ELR (cell line): ENCODE measurements around the gene OMD.
A peak's percentile ranks its signal among the peaks of the same experiment; 100 is the strongest.
"Not testable (repeated sequence)": the region's sequence is repeated elsewhere in the genome, so short reads cannot be mapped to it uniquely, and the experiment has no call there.

Experiments
- DNase-seq: peaks from one replicate; pipeline ENCODE4 v3.0.0-alpha.2; 2015; ENCODE audit warnings: low read depth

OMD gene

DNA sequence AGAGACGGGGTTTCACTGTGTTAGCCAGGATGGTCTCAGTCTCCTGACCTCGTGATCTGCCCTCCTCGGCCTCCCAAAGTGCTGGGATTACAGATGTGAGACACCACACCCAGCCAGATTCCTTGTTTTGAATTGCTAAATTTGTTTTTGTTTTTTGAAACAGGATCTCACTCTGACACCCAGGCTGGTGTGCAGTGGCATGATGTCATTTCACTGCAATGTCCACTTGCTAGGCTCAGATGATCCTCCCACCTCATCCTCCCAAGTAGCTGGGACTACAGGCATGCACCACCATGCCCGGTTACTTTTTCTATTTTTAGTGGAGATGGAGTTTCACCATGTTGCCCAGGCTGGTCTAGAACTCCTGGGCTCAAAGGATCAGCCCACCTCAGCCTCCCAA lies 13.1 kb downstream of the OMD start:
- DNase-seq, result not testable (repeated sequence)

DNA sequence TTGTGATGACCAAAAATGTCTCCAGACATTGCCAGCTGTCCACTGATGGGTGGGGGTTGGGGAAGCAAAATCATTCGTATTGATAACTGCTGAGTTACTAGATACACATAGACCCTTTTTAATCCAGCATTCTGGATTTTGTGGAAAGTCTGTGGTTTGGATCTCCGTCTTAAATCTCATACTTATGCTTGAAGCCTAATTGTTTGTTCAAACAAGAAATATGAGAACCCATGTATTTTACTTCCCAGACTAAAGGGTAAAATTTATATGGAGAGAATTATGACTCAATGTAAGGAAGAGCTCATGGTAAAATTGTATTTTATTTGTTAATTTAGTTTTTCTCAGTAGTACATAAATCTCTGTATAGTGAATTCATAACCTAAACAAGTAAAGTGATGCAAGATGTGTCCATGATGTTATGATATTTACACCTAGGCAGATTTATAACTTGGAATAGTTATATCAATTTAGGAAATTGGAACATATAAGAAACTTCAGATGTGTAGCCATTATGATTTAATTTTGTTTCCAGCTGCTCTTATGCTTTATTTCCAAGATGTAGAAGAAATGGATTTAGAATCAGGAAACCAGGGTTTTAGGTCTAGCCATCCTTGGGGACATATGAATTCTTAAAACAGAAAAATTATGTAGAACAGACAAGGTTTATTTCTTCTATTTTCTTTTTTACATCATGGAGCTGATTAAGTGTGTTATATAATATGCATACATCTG lies 15.4 kb downstream of the OMD start:
- DNase-seq, result no peak

DNA sequence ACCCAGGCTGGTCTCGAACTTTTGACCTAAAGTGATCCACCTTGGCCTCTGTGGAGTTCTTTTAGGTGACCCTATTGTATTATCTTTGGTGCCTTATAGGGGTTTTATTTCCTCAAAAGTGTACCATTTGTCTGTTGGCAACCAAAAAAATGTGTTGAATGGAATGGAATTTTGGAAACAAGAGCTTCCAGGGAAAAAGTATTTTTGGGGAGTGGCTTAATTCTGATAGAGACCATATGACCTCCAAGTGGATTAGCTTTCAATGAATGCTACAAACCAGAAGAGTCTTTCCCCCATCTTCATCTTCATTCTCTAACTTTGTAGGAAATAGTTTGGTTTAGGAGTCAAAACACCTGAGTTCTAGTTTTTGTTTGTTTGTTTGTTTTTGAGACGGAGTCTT lies 16.5 kb downstream of the OMD start:
- DNase-seq, result no peak

DNA sequence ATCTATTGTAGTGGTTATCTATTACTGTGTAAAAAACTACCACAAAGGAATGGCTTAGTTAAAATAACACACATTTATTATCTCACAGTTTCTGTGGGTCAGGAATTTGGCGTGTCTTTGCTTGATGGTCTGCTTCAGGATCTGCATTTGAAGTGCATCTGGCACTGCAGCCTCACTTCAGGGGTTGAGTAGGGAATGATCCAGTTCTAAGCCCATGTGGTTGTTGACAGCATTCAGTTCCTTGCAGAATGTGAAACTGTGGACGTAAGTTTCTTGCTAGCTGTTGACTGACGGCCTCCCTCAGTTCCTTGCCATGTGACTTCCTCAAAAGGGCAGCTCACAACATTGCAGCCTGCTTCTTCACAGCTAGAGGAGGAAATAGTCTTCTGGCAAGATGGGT lies 17.8 kb downstream of the OMD start:
- DNase-seq, result no peak

DNA sequence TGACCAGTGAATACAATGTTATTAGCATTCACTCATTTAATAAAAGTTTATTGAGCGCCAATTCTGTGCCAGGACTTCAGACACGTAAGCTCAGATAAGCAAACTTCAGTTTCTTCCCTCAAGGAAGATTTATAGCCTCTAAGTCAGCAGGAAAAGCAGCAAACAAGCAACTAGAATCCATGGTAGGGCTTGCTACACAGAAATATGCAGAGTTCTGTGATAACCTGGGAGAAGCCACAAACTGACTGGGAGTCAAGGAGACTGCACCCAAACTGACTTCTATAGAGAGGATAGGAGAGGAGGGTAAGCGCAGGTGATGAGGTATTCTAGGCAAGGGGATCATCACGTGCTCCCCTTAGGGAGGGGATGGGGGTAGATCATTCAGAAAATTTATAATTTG lies 18.5 kb downstream of the OMD start:
- no peak for DNase-seq

DNA sequence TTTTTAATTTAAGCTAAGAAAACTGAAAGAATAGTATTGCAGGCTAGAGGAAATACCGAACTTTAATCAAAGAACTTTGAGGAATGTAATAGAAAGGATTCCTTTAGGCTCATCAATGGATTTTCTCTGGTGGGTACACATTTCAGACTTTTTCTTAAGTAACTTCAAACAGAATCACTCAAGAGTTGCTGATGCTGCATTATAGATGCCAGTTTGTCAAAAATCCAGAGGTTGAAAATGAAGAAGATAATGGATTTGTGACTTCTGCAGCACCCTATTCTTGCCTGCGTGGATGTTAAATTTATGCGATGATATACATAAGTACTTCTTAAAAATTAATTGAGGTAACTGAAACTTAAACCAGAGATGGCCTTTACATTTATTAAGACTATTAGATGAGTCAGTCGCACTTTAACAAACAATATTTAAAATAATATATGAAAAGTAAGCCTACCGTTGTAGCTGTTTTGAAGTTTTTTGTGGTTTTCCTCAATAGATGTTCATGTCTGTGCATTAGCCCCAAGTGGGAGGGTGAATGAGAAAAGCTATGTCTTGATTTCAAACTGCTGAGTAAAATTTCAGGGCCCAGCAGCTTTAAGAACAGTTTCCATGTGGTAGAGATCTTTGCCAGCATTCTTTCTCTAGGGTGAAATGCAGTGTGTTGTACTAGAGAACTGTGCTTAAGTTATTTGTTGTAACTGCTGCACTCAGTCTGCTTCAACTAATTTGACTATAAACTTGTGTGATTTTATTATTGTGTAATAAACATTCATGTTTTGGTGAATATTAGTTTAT lies 20.0 kb downstream of the OMD start, which contains the start of gene OGN:
OGN (minus strand) TSS at position 537 of the 795 bp plus-strand sequence. CDS start 1,171 bp downstream, outside the sequence.
- DNase-seq, result no peak

DNA sequence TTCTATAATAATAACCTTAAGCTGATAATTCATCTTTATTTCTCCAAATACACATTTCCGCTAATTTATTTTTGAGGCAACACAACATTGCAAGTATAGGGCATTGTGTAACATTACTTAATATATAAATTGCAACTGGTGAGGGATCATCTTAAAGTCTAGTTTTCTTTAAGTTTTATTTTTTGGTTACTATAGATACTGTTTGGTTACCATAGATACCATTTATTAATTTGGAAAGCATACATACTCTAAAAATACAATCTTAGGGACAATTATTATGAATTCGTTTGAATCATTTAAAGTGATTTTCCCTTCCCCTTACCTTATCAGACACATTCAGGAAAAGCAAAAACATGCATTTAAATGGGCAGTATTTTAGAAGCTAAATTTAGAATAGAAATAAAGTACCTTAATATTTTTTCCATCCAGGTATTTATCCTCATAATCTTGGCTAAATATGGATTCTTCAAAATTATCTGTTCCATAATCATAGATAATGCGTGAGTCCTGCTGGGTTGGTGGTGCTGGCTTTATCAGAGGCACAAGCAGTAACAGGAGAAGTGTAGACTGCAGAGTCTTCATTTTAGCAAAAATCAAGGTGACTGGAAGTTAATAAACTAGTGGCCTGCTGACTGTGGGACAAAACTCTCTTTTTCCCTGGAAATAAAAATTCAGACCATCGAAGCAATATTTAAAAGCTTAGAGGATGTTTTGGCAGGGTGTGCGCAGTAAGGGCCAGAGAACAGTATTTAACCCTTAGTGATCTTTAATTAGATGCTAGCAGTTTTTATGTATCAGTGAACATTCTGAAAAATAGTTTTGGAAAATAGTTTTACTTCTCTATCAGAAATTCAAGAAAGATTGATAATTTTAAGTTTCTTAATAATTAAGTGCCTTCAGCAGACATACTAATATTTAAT lies 21.2 kb downstream of the OMD start:
- no peak for DNase-seq

DNA sequence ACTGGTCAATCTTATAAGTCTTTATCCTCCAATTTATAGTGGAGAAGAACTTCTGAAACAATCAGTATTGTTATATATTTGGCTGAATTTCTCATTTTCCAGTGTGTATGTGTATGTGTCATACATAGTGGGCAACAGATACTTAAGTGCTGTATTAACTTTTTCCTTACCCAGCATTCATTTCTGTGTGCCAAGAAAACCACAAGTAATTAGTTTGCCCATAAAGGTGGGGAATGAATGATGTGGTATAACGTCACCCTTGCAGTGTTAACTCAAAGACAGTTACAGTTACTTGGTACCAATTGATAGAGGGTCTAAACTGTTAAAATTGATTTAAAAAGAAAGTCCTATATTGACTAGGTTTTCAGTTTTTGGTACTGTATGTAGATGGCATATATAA lies 21.9 kb downstream of the OMD start:
- DNase-seq, result no peak

DNA sequence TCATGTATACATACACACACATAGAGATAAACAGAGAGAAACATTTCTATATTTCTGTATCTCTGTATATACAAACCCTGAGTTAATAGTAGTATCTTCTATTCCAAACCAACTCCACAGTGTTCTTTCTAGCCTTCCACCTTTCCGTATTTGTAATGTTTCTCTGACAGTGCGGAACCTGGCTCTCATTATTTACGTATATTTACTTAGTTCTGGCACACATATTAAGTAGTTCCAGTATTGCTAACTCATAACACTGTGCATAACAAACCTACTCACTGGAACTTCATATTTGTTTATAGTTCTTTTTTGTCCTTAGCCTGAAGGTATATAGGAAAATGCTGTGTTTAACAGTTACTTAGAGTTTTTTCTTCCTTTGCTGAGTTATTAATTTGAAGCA lies 26.4 kb downstream of the OMD start:
- no peak for DNase-seq

DNA sequence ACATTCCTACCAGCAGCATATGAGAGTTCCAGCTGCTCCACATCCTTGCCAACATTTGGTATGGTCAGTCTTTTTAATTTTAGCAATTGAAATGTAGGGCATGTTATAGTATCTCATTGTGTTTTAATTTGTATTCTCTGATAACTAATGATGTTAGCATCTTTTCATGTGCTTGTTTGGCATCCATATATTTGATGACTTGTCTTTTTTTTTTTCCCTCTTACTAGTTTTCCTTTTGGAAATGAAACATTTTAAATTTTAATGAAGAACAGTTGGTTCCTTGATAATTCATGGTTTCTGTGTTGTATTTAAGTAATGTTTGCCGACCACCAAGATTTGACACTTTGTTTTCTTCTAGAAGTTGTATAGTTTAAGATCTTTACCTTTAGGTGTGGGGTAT lies 28.7 kb downstream of the OMD start:
- no peak for DNase-seq

DNA sequence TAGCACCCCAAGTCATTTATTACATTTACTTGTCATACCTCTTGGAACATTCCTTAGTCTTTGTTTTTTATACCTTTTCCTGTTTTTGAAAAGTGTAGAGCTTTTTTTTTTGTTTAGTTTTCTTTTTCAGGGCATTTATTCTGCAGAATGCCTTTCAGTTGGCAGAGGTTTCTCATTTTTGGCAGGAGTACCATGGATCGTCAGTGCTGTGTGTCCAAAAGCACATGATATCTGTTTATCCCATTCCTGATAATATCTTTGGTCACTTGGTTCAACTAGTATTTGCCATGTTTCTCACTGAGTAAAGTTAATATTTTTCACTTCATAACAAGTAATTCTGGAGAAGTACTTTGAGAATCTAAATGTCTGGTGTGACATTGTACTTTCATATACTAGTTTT lies 30.6 kb downstream of the OMD start:
- no peak for DNase-seq

DNA sequence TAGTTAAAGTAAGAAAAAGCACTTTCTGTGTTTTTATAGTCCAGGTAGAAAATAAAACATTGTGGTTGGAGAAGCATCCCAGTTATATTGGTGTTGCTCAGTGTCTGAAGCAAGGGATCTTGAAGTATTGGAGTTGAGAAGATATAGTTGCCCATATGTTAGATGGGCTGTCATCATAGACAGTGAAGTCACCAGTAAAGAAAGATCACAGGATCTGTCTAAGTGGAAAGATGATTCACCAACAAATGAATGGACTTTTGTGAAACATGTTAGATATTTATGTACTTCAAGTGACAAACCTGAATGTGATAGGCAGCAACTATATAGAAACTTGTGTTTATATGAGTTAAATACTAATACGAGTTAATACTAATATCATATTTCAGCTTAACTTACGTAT lies 31.6 kb downstream of the OMD start:
- DNase-seq, result peak; percentile 45

DNA sequence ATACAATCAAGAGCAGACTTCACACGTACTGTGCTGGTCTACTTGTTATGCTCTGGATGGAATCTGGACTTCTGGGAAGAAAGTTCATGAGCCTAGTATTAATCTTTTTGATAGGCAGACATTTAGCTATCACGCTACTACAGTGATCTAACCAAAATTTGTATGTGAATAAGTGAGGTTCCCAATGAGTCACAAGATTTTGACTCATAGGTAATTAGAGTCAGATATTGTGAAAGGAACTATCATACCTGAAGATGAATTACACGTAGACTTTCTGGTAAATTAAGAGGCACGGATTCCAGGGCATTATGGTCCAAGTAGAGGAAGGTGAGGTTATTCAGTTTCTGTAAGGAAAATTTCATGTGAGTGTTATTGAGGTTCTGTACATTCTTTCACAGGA lies 38.3 kb downstream of the OMD start:
- DNase-seq, result peak; percentile 28

DNA sequence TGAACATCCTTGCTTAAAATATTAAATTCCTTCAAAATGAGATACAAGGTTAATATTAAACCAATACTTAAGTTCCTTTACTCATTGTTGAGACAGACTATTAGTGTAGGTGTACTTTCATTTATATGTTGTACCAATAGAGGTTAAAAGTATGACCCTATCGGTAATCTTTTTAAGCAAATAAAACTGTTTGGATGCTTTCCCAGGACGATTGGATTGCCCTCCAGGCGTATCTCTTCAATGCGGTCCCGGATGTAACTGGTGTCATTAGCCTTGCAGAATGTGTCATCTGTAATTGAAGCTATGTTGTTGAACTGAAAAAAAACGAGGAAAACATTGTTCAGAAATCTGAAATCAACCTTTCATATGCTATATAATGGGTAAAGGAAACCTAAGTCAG lies 38.8 kb downstream of the OMD start:
- DNase-seq, result peak; percentile 25

DNA sequence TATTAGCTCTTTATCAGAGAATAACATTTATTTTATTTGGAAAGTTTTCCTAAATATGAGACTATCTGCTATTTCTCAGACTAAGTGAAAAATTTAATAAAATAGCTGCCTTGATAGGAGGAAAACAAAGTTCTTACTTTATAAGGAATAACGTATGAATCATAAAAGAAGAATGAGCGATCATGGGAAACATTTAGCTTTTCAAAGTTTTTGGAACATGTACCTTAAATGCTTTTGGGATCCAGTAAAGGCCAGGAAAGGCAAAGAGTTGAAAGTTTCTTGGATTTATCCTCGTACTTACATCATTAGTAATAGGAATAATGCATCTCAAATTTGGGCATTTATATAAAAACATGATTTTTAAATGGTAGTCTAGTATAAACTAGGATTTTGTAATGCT lies 39.3 kb downstream of the OMD start:
- no peak for DNase-seq

DNA sequence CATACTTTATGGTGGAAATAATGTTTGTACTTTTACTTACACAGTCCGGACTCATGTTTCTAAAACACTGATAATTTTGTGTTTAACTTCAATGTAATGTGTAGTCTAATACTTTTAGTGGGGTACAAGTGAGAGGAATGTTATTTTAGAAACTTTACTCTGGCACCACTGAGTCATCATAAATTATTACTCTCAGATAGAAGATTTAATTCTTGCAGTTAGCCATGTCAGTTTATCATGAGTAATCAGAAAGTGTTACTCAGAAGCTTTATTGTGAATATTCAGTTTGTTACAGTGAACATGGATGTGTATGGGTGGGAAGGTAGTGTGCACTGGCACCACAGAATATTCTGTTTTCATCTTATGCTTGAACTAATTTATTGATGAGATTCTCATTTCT lies 39.9 kb downstream of the OMD start:
- peak; percentile 68 for DNase-seq

DNA sequence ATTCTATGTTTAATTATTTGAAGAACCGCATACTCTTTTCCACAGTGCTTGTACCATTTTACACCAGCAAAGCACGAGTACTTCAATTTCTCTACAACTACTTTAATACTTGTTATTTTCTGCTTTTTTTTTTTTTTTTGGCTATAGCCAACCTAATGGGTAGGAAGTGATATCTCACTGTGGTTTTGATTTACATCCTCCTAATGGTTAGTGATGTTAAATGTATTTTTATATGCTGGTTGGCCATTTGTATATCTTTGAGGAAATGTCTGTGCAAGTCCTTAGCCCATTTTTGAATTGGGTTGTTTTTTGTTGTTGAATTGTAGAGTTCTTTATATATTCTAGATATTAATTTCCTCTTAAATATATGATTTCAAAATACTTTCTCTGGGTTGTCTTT lies 42.5 kb downstream of the OMD start:
- DNase-seq, result no peak

DNA sequence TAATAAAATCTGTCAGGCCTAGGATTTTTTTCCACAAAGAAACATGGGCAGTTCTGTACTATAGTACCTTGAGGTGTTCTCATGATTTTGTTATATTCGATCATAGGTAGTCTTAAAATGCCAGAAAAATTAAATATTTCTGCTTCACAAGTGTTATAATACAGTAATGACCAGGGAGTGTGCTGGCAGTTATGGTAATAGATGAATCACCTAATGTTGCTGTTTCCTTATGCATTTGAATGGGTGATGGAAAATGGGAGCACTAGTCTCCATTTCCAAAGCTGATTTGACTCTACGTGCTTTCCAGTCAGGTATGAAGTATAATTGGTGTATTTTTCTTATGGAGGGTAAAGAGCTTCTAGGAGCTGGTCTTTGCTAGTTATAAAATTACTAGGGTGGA lies 43.7 kb downstream of the OMD start:
- no peak for DNase-seq

DNA sequence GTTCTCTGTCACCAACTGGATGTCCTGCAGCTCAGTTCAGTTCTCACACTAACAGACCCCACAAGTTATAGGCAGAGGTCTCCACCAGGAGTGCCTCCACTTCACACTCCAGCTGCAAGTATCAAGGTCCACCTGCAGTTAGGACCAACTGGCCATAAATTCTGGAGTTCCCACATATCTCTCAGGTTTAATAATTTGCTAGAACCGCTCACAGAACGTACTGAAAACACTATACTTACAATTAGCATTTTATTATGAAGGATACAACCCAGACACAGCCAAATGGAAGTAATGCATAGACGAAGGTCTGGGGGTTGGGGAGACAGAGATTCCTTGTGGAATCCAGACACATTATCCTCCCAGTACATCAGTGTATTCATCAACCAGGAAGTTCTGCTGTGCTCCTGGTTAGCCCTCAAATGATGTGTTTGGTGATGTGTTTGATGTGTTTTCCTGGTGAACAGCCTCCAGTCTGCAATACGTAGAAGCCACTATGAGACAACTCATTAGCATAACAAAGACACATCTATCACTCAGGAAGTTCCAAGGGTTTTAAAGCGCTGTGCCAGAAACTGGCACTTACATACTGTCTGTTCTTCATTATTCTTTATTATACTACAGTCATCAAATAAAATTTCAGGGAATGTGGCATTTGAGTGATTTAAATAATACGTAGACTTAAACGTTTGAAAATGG lies 45.3 kb downstream of the OMD start:
- DNase-seq, result no peak

DNA sequence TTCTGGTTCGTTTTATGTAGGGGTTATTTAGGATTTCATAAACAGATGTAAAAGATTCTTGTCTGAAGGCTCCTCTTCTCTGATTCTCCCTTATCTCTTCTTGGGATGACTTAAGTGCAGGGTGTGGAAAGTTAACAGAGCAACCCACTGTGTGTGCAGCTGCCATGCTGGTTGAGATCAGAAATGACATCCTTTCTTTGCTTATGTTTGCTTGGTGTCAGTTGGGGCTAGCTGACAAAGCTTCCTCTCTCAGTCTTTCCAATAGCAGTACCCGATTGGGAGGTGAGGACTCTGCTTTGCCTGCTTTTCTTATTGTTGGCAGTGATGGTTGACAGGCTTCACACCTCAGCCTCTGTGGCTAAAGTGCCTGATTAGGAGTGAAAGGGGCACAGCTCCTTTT lies 46.4 kb downstream of the OMD start:
- no peak for DNase-seq

DNA sequence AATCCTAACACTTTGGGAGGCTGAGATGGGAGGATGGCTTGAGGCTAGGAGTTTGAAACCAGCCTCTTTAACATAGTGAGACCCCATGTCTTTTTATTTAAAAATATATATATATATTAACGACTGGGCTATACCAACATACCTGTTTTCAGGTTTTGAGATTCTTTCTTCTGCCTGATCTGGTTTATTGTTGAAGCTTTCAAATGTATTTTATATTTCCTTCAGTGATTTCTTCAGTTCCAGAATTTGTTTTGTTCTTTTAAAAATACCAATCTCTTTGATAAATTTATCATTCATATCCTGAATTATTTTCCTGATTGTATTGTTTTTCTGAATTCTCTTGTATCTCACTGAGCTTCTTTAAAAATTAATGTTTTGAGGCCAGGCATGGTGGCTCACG lies 51.1 kb downstream of the OMD start:
- DNase-seq, result no peak

DNA sequence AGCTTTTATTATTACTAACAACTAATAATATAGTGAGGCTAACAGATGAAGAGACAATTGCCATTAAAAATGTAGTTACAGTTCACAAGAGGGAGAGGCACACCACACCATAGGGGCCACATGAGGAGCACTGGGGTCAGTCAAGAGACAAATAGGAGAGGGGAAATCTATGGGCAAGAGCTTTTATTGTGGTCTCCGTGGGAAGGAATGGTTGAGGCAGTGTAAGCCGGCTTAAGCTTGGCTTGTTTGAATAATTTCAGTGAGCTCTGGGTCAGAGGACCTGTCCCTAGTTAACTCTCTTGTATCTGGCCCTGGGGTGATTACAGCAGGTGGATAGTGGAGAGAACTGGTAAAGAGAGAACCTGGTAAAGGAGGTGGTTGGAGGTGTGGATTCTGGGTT lies 55.2 kb downstream of the OMD start:
- no peak for DNase-seq
